Measurements from ENCODE around the gene FAM180A.

Gene FAM180A

DNA sequence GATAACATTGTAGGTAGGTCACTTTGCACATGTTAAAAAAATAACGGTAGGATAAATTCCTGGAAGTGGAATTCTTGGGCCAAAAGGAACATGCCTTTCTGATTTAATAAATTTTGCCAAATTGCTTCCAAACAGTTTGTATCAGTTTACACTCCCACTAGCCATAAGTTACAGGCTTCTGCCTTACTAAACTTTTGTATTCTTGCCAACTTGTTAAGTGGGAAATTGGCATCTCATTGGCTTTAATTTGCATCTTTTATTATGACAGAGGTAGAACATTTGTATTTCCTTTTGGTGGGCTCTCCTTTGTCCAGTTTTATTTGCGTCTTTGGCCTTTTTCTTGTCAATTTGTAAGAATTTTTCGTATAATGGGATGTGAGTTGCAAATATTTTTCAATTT, 38.3 kb upstream of the FAM180A start:
- H3K4me3 ChIP-seq (ENCODE audit: low read depth, low read length) = no peak overlapping the region
- TF ChIP-seq, protein P1, sequence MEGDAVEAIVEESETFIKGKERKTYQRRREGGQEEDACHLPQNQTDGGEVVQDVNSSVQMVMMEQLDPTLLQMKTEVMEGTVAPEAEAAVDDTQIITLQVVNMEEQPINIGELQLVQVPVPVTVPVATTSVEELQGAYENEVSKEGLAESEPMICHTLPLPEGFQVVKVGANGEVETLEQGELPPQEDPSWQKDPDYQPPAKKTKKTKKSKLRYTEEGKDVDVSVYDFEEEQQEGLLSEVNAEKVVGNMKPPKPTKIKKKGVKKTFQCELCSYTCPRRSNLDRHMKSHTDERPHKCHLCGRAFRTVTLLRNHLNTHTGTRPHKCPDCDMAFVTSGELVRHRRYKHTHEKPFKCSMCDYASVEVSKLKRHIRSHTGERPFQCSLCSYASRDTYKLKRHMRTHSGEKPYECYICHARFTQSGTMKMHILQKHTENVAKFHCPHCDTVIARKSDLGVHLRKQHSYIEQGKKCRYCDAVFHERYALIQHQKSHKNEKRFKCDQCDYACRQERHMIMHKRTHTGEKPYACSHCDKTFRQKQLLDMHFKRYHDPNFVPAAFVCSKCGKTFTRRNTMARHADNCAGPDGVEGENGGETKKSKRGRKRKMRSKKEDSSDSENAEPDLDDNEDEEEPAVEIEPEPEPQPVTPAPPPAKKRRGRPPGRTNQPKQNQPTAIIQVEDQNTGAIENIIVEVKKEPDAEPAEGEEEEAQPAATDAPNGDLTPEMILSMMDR (IDR thresholded peaks at IDR 0.05; ENCODE audit: low read depth, low read length) = no peak
- TF ChIP-seq MYC (IDR thresholded peaks at IDR 0.05; ENCODE audit: low read depth, low read length) (no peak), POLR2A (IDR thresholded peaks at IDR 0.05; ENCODE audit: extremely low read depth, insufficient read length) (no peak)
- DNase-seq (ENCODE audit: low read depth) = no peak

DNA sequence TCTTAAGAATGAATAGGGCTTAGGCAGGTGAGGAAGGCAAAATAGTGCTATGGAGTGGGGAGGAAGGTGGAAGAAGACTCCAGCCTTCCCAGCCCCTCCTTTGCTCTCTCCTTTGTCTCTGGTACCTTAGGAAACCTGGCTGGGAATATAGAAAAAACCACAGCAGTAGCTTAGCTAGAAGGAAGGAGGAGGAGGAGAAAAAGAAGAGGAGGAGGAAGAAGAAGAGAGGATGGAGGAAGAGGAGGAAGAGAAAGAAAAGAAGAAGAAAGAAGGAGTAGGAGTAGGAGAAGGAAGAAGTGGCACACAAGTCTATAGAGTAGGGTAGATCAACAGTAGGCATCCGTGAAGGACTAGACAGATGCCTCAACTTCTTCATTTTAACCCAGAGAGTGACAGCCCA, 36.5 kb upstream of the FAM180A start:
- TF ChIP-seq MYC (IDR thresholded peaks at IDR 0.05; ENCODE audit: low read depth, low read length) (no peak), POLR2A (IDR thresholded peaks at IDR 0.05; ENCODE audit: extremely low read depth, insufficient read length) (no peak), MAX (IDR thresholded peaks at IDR 0.05; ENCODE audit: low read depth, low read length) (no peak)
- TF ChIP-seq, protein P1 (IDR thresholded peaks at IDR 0.05; ENCODE audit: low read depth, low read length) = no peak
- DNase-seq (ENCODE audit: low read depth) = no peak

DNA sequence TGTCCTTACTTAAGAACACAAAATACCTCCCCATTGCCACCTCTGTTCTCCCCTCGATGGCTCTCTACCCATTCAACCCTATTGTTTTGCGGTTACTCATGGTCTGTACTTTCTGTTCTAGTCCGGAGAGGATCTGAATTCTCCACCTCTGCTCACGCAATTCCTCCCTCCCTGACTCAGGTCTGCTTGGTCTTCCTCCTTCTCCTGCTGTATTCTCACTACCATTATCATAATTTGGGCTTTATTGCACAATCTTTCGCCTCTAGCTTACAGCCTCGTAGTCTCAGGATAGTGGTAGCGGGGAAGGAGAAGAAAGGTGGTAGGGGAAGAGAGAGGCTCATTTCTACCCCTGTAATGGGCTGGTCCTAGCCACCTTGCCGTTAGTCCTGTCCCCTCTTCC, 35.4 kb upstream of the FAM180A start:
- peak; percentile 20 for DNase-seq (ENCODE audit: low read depth)
- TF ChIP-seq POLR2A (IDR thresholded peaks at IDR 0.05; ENCODE audit: extremely low read depth, insufficient read length) = no peak
- TF ChIP-seq, protein P1 (IDR thresholded peaks at IDR 0.05; ENCODE audit: low read depth, low read length) = no peak
- TF ChIP-seq MAX (IDR thresholded peaks at IDR 0.05; ENCODE audit: low read depth, low read length) = no peak
- TF ChIP-seq MYC (IDR thresholded peaks at IDR 0.05; ENCODE audit: low read depth, low read length) = no peak
- H3K4me3 ChIP-seq (ENCODE audit: low read depth, low read length) = no peak overlapping the region

More for the DNA sequence above, 36.5 kb upstream of the FAM180A start:
- no peak overlapping the region for H3K4me3 ChIP-seq (ENCODE audit: low read depth, low read length)

- TF ChIP-seq, protein P1 (IDR thresholded peaks at IDR 0.05; ENCODE audit: low read depth, low read length) = no peak
- TF ChIP-seq MYC (IDR thresholded peaks at IDR 0.05; ENCODE audit: low read depth, low read length) (no peak), MAX (IDR thresholded peaks at IDR 0.05; ENCODE audit: low read depth, low read length) (no peak), POLR2A (IDR thresholded peaks at IDR 0.05; ENCODE audit: extremely low read depth, insufficient read length) (no peak)
- no peak overlapping the region for H3K4me3 ChIP-seq (ENCODE audit: low read depth, low read length)
- no peak for DNase-seq (ENCODE audit: low read depth)
These were observed 34.2 kb upstream of the FAM180A start for GRCh38 chr7:135782801-135783200.

DNA sequence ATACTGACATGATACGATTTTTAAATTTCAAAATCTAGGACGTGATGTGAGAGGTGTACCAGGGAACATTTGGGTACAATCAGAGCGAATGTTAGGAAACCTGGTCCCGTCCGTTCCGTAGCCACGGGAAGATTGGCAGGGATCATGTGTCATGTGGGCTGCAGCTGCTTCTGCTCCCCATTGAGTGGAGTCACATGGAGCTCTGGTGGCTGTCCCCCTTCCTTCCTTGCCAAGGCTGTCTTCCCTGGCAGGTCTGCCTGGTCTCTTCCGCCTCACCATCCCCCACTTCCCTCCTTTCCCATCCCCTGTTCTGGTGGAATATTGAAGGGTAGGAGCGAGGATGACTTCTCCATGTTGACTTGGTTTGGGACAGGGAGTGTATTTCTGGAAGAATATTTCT, 33.8 kb upstream of the FAM180A start:
- H3K4me3 ChIP-seq (ENCODE audit: low read depth, low read length) = no peak overlapping the region
- TF ChIP-seq, protein P1 (IDR thresholded peaks at IDR 0.05; ENCODE audit: low read depth, low read length) = no peak
- TF ChIP-seq POLR2A (IDR thresholded peaks at IDR 0.05; ENCODE audit: extremely low read depth, insufficient read length) (no peak), MYC (IDR thresholded peaks at IDR 0.05; ENCODE audit: low read depth, low read length) (no peak), MAX (IDR thresholded peaks at IDR 0.05; ENCODE audit: low read depth, low read length) (no peak)
- no peak for DNase-seq (ENCODE audit: low read depth)
